Gastrocnemius medialis (tissue), 4 donors: ENCODE measurements around the gene SND1.

Source experiments
- CTCF ChIP-seq, 5 experiments: fragments of 450-650 bp in 3 of 5; fragments of 200-600 bp in 2 of 5; sonication (generic) in 2 of 5; IDR thresholded peaks in 4 of 5; conservative IDR thresholded peaks in 1 of 5; 1 replicate in 4 of 5; 2 replicates in 1 of 5; pipeline ENCODE4 v1.5.1; 2016 to 2019; ENCODE audit warnings: antibody characterized with exemption in 5 of 5, mild to moderate bottlenecking in 3 of 5, moderate library complexity in 3 of 5
- POLR2A ChIP-seq, 2 donors: fragments of 450-650 bp; IDR thresholded peaks; one replicate each; pipeline ENCODE4 v1.6.1; 2017; ENCODE audit warnings: antibody characterized with exemption in 2 of 2, mild to moderate bottlenecking in 2 of 2, moderate library complexity in 2 of 2

DNA sequence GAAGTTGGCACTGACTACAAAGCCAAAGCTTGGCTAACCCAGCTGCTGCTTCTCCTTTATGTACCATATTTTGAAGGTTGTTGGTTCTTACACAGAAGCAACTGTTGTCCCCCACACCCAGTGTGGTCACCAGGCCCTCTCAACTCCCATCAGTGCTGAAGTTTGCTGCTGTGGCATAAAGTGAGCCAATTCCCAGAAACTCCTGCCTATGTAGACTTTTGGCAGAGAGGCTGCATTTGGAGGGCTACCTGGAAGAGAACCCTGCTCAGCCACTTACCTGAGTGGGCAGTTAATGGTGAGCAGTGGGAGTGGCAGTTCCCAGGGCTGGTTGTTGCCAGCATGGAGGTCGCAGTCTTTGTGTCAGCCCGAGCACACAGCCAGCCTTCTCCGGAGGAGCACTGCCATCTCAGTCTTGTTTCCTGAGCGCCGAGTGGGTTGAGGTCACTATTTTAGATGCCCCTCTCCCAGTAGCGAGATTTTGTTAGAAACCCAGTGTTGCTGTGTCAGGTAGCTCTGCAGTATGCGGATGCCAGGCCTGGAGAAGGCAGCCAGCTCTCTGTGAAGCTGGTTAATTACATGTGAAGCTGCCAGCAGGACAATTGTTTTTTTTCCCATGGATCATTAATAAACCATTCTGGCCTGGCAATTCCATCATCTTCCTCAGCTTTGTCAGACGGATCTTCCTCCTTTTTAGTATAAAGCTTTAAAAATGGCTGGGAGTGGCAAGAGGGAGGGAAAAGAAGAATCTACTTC, 354.7 kb downstream of the SND1 start:
- TF ChIP-seq CTCF (IDR thresholded peaks at IDR 0.05 in 4 of 5, conservative IDR thresholded peaks at IDR 0.05 in 1 of 5) (no peak), POLR2A (IDR thresholded peaks at IDR 0.05) (no peak)
